B cell (primary cell): ENCODE data around the gene SLC5A2. TPM values are rescaled to one million over a fixed set of nuclear protein-coding genes. Genes with fewer than 3 reads are reported as not detected.

Experiments used
- ATAC-seq: fragments of 200-7000 bp; cut with Tn5 transposase; one replicate; pipeline ENCODE4 v1.10.0; 2021; ENCODE audit warnings: low read depth, mild to moderate bottlenecking, moderate number of reproducible peaks, moderate library complexity
- CTCF ChIA-PET: fragments of 350-600 bp; sonication (Branson Sonifier 250); formaldehyde crosslinking; loops from one replicate; lab custom pipeline; 2021; ENCODE audit warnings: antibody characterized with exemption, inconsistent platforms; lab: Charles Lee
- POLR2A ChIA-PET: fragments of 350-600 bp; sonication (Branson Sonifier 250); formaldehyde crosslinking; loops from one replicate; lab custom pipeline; 2021; ENCODE audit warnings: antibody characterized with exemption; lab: Charles Lee
- DNase-seq: peaks from one replicate; pipeline ENCODE4 v3.0.0; 2013
- H2AFZ ChIP-seq: 2 replicates; pipeline ENCODE4 v1.6.1; 2012; ENCODE audit warnings: mild to moderate bottlenecking, low read depth, low read length; ENCODE audit not compliant: insufficient read depth, poor library complexity, severe bottlenecking
- H3K27ac ChIP-seq, 2 donors: 1 replicate in 1 of 2; 2 replicates in 1 of 2; pipeline ENCODE4 v1.5.1; 2012 to 2013; ENCODE audit warnings: low read length in 2 of 2, mild to moderate bottlenecking in 2 of 2, moderate library complexity in 1 of 2
- H3K27me3 ChIP-seq, 4 experiments: fragments of 200-600 bp in 1 of 4; sonication (generic) in 1 of 4; replicated peaks in 1 of 4; 1 replicate in 2 of 4; 2 replicates in 2 of 4; pipeline versions ENCODE4 v1.6.1 to v1.7.0; 2013 to 2016; ENCODE audit warnings: low read length in 3 of 4, mild to moderate bottlenecking in 2 of 4, mixed read lengths in 1 of 4, moderate library complexity in 1 of 4; ENCODE audit not compliant: insufficient read depth in 4 of 4, control insufficient read depth in 3 of 4; ENCODE audit errors: control extremely low read depth in 1 of 4
- H3K36me3 ChIP-seq, 2 experiments: replicated peaks in 1 of 2; 1 replicate in 1 of 2; 2 replicates in 1 of 2; pipeline versions ENCODE4 v1.6.1 to v1.7.1; 2013; ENCODE audit warnings: low read length in 1 of 2; ENCODE audit not compliant: insufficient read depth in 2 of 2, control insufficient read depth in 1 of 2; ENCODE audit errors: control extremely low read depth in 1 of 2, extremely low read depth in 1 of 2
- H3K4me1 ChIP-seq, 2 donors: fragments of 200-600 bp in 1 of 2; sonication (generic) in 1 of 2; 1 replicate in 1 of 2; 2 replicates in 1 of 2; pipeline versions ENCODE4 v1.5.1 to v1.6.1; 2013 to 2017; ENCODE audit warnings: low read length in 2 of 2; ENCODE audit not compliant: control insufficient read depth in 2 of 2, insufficient read depth in 2 of 2
- H3K4me2 ChIP-seq: replicated peaks from 2 replicates; pipeline ENCODE3; 2012; ENCODE audit warnings: mild to moderate bottlenecking, low read depth, low read length; ENCODE audit not compliant: poor library complexity, severe bottlenecking
- H3K4me3 ChIP-seq, 5 experiments: fragments of 200-600 bp in 1 of 5; sonication (generic) in 1 of 5; 1 replicate in 3 of 5; 2 replicates in 2 of 5; pipeline versions ENCODE4 v1.5.1 to v1.7.0; 2011 to 2016; ENCODE audit warnings: low read length in 4 of 5, mild to moderate bottlenecking in 4 of 5, low read depth in 2 of 5, control low read depth in 1 of 5, moderate library complexity in 1 of 5; ENCODE audit not compliant: insufficient read depth in 1 of 5; ENCODE audit errors: control extremely low read depth in 1 of 5, extremely low read depth in 1 of 5
- H3K79me2 ChIP-seq: fragments of 200-600 bp; sonication (generic); one replicate; pipeline ENCODE4 v1.6.0; 2016; ENCODE audit warnings: low read length; ENCODE audit not compliant: control insufficient read depth, insufficient read depth
- H3K9ac ChIP-seq: fragments of 200-600 bp; sonication (generic); 2 replicates; pipeline ENCODE4 v1.6.1; 2017; ENCODE audit warnings: mild to moderate bottlenecking, low read length, moderate library complexity
- H3K9me3 ChIP-seq, 3 donors: one replicate each; pipeline versions ENCODE4 v1.6.1 to v1.7.1; 2013; ENCODE audit warnings: low read length in 2 of 3; ENCODE audit not compliant: control insufficient read depth in 2 of 3, insufficient read depth in 1 of 3; ENCODE audit errors: control extremely low read depth in 1 of 3
- H4K20me1 ChIP-seq: 2 replicates; pipeline ENCODE4 v1.6.0; 2012; ENCODE audit warnings: mild to moderate bottlenecking, low read length; ENCODE audit not compliant: insufficient read depth, control insufficient read depth, poor library complexity, severe bottlenecking
- H3K27ac Mint-ChIP-seq: one replicate; pipeline ENCODE4 v1.8.0; 2021; ENCODE audit warnings: mixed read lengths
- H3K27me3 Mint-ChIP-seq: one replicate; pipeline ENCODE4 v1.8.0; 2021; ENCODE audit warnings: mixed read lengths
- H3K4me1 Mint-ChIP-seq: one replicate; pipeline ENCODE4 v1.8.0; 2021; ENCODE audit warnings: mixed read lengths
- H3K4me3 Mint-ChIP-seq: one replicate; pipeline ENCODE4 v1.8.0; 2021; ENCODE audit warnings: mixed read lengths
- H3K9me3 Mint-ChIP-seq: one replicate; pipeline ENCODE4 v1.8.0; 2022; ENCODE audit warnings: mixed read lengths; ENCODE audit not compliant: insufficient read depth
- EZH2 ChIP-seq: IDR thresholded peaks from 2 replicates; pipeline ENCODE4 v1.6.1; 2012; ENCODE audit warnings: borderline replicate concordance, low read depth, mild to moderate bottlenecking, moderate library complexity, low read length; ENCODE audit not compliant: insufficient read depth, poor library complexity, severe bottlenecking
- WGBS: methylation state at CpG from one replicate; pipeline ENCODE4 v1.1.5; 2013; ENCODE audit warnings: missing lambda C conversion rate; ENCODE audit not compliant: insufficient coverage; 5-methylcytosine and 5-hydroxymethylcytosine counted together
- intact Hi-C: fragments of 100-400 bp; cut with micrococcal nuclease; formaldehyde crosslinking; loops from one replicate; pipeline ENCODE4 v1.10.0; 2022
- polyA plus RNA-seq: library from polyadenylated mRNA; depleted of rRNA; stranded (reverse); fragments of >200 nt; gene quantifications from 2 replicates; pipeline ENCODE4 v1.2.3, GENCODE V29; 2012
- total RNA-seq, 2 donors: library from RNA; stranded (reverse); fragments of 120-200 nt in 1 of 2; gene quantifications; 1 replicate in 1 of 2; 2 replicates in 1 of 2; pipeline versions ENCODE4 v1.2.3 to v1.2.4, GENCODE V29; 2013 to 2022
- TF ChIP-seq, protein P1 (sequence below): fragments of 200-600 bp; IDR thresholded peaks from one replicate; pipeline ENCODE4 v1.8.0; 2022; ENCODE audit warnings: antibody characterized with exemption, mild to moderate bottlenecking

Gene SLC5A2
- total and polyA plus RNA-seq, 2 donors (not counting 1 experiment from before 2014, with no cell fraction given) = 0.67 to 0.69 TPM

DNA sequence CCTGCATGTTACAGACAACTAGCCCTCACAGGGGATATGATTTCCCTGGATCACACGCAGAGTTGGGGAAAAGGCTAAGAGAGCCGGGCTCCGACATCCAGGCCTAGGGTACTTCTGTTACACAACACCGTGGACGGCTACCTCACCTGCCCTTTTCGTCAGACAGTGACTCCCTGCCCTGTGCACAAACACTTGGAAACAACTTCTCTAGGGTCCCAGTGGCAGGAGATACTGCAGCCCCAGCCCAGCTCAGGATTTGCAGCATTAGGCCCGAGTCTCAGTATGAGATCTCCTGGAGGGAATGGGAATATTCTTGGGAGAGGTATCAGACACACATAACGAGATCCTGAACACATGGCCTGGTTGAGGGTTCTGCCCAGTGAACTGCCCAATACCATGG is 17.0 kb downstream of the SLC5A2 start:
- intact Hi-C loops = no loop called here
- ChIA-PET CTCF (no interaction called here), POLR2A (no interaction called here)
- H3K4me3 Mint-ChIP-seq = no peak overlapping the region
- H3K79me2 ChIP-seq = peaks cover 22% of the 10 kb centered on the region
- no peaks in the 10 kb centered on the region for H3K27me3 Mint-ChIP-seq
- no peak overlapping the region for H3K27ac ChIP-seq
- whole genome bisulfite sequencing = 98% methylated on average over 7 of the region's 8 CpGs
- H3K27ac Mint-ChIP-seq = no peak overlapping the region
- ATAC-seq = no peak
- TF ChIP-seq EZH2 = no peak
- TF ChIP-seq, protein P1, sequence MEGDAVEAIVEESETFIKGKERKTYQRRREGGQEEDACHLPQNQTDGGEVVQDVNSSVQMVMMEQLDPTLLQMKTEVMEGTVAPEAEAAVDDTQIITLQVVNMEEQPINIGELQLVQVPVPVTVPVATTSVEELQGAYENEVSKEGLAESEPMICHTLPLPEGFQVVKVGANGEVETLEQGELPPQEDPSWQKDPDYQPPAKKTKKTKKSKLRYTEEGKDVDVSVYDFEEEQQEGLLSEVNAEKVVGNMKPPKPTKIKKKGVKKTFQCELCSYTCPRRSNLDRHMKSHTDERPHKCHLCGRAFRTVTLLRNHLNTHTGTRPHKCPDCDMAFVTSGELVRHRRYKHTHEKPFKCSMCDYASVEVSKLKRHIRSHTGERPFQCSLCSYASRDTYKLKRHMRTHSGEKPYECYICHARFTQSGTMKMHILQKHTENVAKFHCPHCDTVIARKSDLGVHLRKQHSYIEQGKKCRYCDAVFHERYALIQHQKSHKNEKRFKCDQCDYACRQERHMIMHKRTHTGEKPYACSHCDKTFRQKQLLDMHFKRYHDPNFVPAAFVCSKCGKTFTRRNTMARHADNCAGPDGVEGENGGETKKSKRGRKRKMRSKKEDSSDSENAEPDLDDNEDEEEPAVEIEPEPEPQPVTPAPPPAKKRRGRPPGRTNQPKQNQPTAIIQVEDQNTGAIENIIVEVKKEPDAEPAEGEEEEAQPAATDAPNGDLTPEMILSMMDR = no peak
- H3K4me2 ChIP-seq = no peak overlapping the region
- no peak for DNase-seq
- H3K4me1 Mint-ChIP-seq = no peaks in the 10 kb centered on the region
- no peaks in the 10 kb centered on the region for H3K9me3 Mint-ChIP-seq
- H3K4me3 ChIP-seq = no peak overlapping the region
- peaks cover 9% of the 10 kb centered on the region for H4K20me1 ChIP-seq
- H3K9ac ChIP-seq = no peak overlapping the region
- H2AFZ ChIP-seq = no peak overlapping the region
- H3K27me3 ChIP-seq = no peaks in the 10 kb centered on the region
- peaks cover 0 to 41% of the 10 kb centered on the region in 2 experiments for H3K36me3 ChIP-seq
- H3K4me1 ChIP-seq = no peaks in the 10 kb centered on the region
- H3K9me3 ChIP-seq = no peaks in the 10 kb centered on the region

GRCh38 chr16:31501226-31501965 is 18.5 kb downstream of the SLC5A2 start:
- Mint-ChIP-seq H3K9me3 (no peaks in the 10 kb centered on the region), H3K4me3 (no peak overlapping the region), H3K27me3 (no peaks in the 10 kb centered on the region), H3K4me1 (peaks cover 13% of the 10 kb centered on the region), H3K27ac (no peak overlapping the region)
- H3K36me3 ChIP-seq = peaks cover 0 to 34% of the 10 kb centered on the region in 2 experiments
- H3K9ac ChIP-seq = no peak overlapping the region
- no peak overlapping the region for H3K4me3 ChIP-seq
- DNase-seq = no peak
- H2AFZ ChIP-seq = no peak overlapping the region
- ATAC-seq = no peak
- peaks cover 6 to 7% of the 10 kb centered on the region in 2 donors for H3K4me1 ChIP-seq
- no peak for TF ChIP-seq EZH2
- TF ChIP-seq, protein P1 = no peak
- ChIA-PET POLR2A (interaction anchor here (0.6 to 0.7 kb wide), 2 partner anchors 20 to 507 kb away, joined by 3 read pairs; no protein-coding TSS in a partner anchor), CTCF (no interaction called here)
- H3K27ac ChIP-seq = no peak overlapping the region
- no peaks in the 10 kb centered on the region for H3K27me3 ChIP-seq
- peaks cover 22% of the 10 kb centered on the region for H3K79me2 ChIP-seq
- no peak overlapping the region for H3K4me2 ChIP-seq
- H3K9me3 ChIP-seq = no peaks in the 10 kb centered on the region
- intact Hi-C loops = no loop called here
- 100% methylated on average over 3 of the region's 3 CpGs for WGBS
- H4K20me1 ChIP-seq = peaks cover 9% of the 10 kb centered on the region
